HG03354 (cell line): ENCODE results near the gene SPON1.
A peak's percentile ranks its signal among the peaks of the same experiment; 100 is the strongest.
"Not testable (repeated sequence)": the region's sequence is repeated elsewhere in the genome, so short reads cannot be mapped to it uniquely, and the experiment has no call there.

Experiments used
- ATAC-seq: cut with Tn5 transposase; IDR thresholded peaks from one replicate; pipeline ENCODE4 v1.9.1; 2021; ENCODE audit warnings: mild to moderate bottlenecking; ENCODE audit not compliant: unreplicated experiment, poor library complexity, severe bottlenecking

The SPON1 gene

GRCh38 chr11:14223636-14224288 is 261.2 kb downstream of the SPON1 start:
- ATAC-seq: no peak

- ATAC-seq: no peak
Measured at GRCh38 chr11:14224395-14224794, 261.9 kb downstream of the SPON1 start.

GRCh38 chr11:14225666-14226065 is 263.1 kb downstream of the SPON1 start:
- no peak for ATAC-seq

GRCh38 chr11:14228356-14228755 is 265.8 kb downstream of the SPON1 start:
- ATAC-seq: no peak

GRCh38 chr11:14229472-14229871 is 266.9 kb downstream of the SPON1 start:
- no peak for ATAC-seq

- ATAC-seq: no peak
Measured at GRCh38 chr11:14230407-14230806, 267.9 kb downstream of the SPON1 start.

GRCh38 chr11:14232652-14233051 is 270.1 kb downstream of the SPON1 start:
- no peak for ATAC-seq

GRCh38 chr11:14234446-14234845 is 271.9 kb downstream of the SPON1 start:
- ATAC-seq: no peak

- no peak for ATAC-seq
Measured at GRCh38 chr11:14235701-14236100, 273.2 kb downstream of the SPON1 start.

- ATAC-seq: peak; percentile 97
Measured at GRCh38 chr11:14237444-14237961, 275.0 kb downstream of the SPON1 start.

GRCh38 chr11:14240221-14240620 is 277.7 kb downstream of the SPON1 start:
- no peak for ATAC-seq

- no peak for ATAC-seq
Measured at GRCh38 chr11:14240951-14241350, 278.4 kb downstream of the SPON1 start.

- ATAC-seq: no peak
Measured at GRCh38 chr11:14242187-14242586, 279.7 kb downstream of the SPON1 start.

- no peak for ATAC-seq
Measured at GRCh38 chr11:14242733-14243132, 280.2 kb downstream of the SPON1 start.

- no peak for ATAC-seq
Measured at GRCh38 chr11:14244926-14245325, 282.4 kb downstream of the SPON1 start.

- ATAC-seq: no peak
Measured at GRCh38 chr11:14245444-14245843, 282.9 kb downstream of the SPON1 start.

- ATAC-seq: no peak
Measured at GRCh38 chr11:14248580-14248981, 286.1 kb downstream of the SPON1 start.

- ATAC-seq: peak; percentile 59
Measured at GRCh38 chr11:14249121-14249963, 286.8 kb downstream of the SPON1 start.

GRCh38 chr11:14251754-14252153 is 289.2 kb downstream of the SPON1 start:
- no peak for ATAC-seq

GRCh38 chr11:14252501-14252900 is 290.0 kb downstream of the SPON1 start:
- ATAC-seq: not testable (repeated sequence)

GRCh38 chr11:14253421-14253820 is 290.9 kb downstream of the SPON1 start:
- ATAC-seq: no peak
